Uterus (tissue), 4 donors: ENCODE results near the gene BCAT1. TPM values are rescaled to one million over a fixed set of nuclear protein-coding genes. Genes with fewer than 3 reads are reported as not detected.

Experiments
- DNase-seq, 2 donors: peaks; one replicate each; pipeline ENCODE4 v3.0.0-alpha.2; 2019 to 2020
- H3K27ac ChIP-seq, 2 donors: fragments of 200-600 bp; sonication (generic); 1 replicate in 1 of 2; 2 replicates in 1 of 2; pipeline ENCODE4 v1.5.1; 2016 to 2018
- H3K27me3 ChIP-seq, 2 donors: fragments of 200-600 bp; sonication (generic); one replicate each; pipeline ENCODE4 v1.5.1; 2018 to 2019; ENCODE audit warnings: control low read depth in 1 of 2
- H3K36me3 ChIP-seq, 2 donors: fragments of 200-600 bp; sonication (generic); one replicate each; pipeline ENCODE4 v1.5.1; 2019; ENCODE audit warnings: control low read depth in 1 of 2
- H3K4me1 ChIP-seq, 2 donors: fragments of 200-600 bp; sonication (generic); one replicate each; pipeline ENCODE4 v1.5.1; 2018 to 2019; ENCODE audit warnings: control low read depth in 1 of 2
- H3K4me3 ChIP-seq, 2 donors: fragments of 200-600 bp; sonication (generic); 1 replicate in 1 of 2; 2 replicates in 1 of 2; pipeline ENCODE4 v1.5.1; 2018 to 2019; ENCODE audit warnings: mild to moderate bottlenecking in 1 of 2
- H3K9me3 ChIP-seq, 2 donors: fragments of 200-600 bp; sonication (generic); one replicate each; pipeline ENCODE4 v1.5.1; 2019; ENCODE audit warnings: control low read depth in 1 of 2
- CTCF ChIP-seq, 4 experiments: fragments of 200-600 bp in 2 of 4; fragments of 450-650 bp in 2 of 4; sonication (generic) in 2 of 4; IDR thresholded peaks; one replicate each; pipeline ENCODE4 v1.5.1; 2016 to 2019; ENCODE audit warnings: antibody characterized with exemption in 4 of 4, mild to moderate bottlenecking in 2 of 4, moderate library complexity in 1 of 4
- POLR2A ChIP-seq, 2 donors: fragments of 450-650 bp; IDR thresholded peaks; one replicate each; pipeline ENCODE4 v1.6.1; 2016; ENCODE audit warnings: antibody characterized with exemption in 2 of 2, mild to moderate bottlenecking in 1 of 2, moderate library complexity in 1 of 2
- intact Hi-C: fragments of 100-400 bp; cut with DNase I; formaldehyde crosslinking; loops from one replicate; pipeline ENCODE4 v1.15.1; 2023; ENCODE audit warnings: low total_unique reads
- total RNA-seq, 4 donors: library from RNA; depleted of rRNA in 3 of 4; stranded (reverse); fragments of >200 nt in 3 of 4; gene quantifications; one replicate each; pipeline versions ENCODE4 v1.1.0 to v1.2.4, GENCODE V29; 2014 to 2023
- donor health status: DM: yes; HTN: yes; CAD: no.

The BCAT1 gene
- total RNA-seq, 4 donors from 2014 or later = 23.6 to 221 (median 59.7) TPM

- Histone ChIP-seq H3K4me3 (no peak overlapping the region), H3K36me3 (no peaks in the 10 kb centered on the region), H3K9me3 (no peaks in the 10 kb centered on the region), H3K27ac (no peak overlapping the region), H3K4me1 (no peaks in the 10 kb centered on the region), H3K27me3 (no peaks in the 10 kb centered on the region)
- TF ChIP-seq POLR2A (IDR thresholded peaks at IDR 0.05) (no peak), CTCF (IDR thresholded peaks at IDR 0.05) (no peak)
- no peak for DNase-seq
- intact Hi-C loops = no loop called here
Observed at GRCh38 chr12:24955853-24956252, 7.0 kb upstream of the BCAT1 start.

GRCh38 chr12:24955389-24955788 is 6.5 kb upstream of the BCAT1 start:
- Histone ChIP-seq H3K27me3 (no peaks in the 10 kb centered on the region), H3K27ac (no peak overlapping the region), H3K4me3 (no peak overlapping the region), H3K9me3 (no peaks in the 10 kb centered on the region), H3K4me1 (no peaks in the 10 kb centered on the region), H3K36me3 (no peaks in the 10 kb centered on the region)
- no peak for DNase-seq
- intact Hi-C loops = no loop called here
- TF ChIP-seq CTCF (IDR thresholded peaks at IDR 0.05) (no peak), POLR2A (IDR thresholded peaks at IDR 0.05) (no peak)

- intact Hi-C loops = no loop called here
- no peaks in the 10 kb centered on the region for H3K36me3 ChIP-seq
- no peak for TF ChIP-seq POLR2A (IDR thresholded peaks at IDR 0.05)
- TF ChIP-seq CTCF (IDR thresholded peaks at IDR 0.05) = no peak
- H3K27me3 ChIP-seq = no peaks in the 10 kb centered on the region
- H3K9me3 ChIP-seq = no peaks in the 10 kb centered on the region
- no peaks in the 10 kb centered on the region for H3K4me1 ChIP-seq
- DNase-seq = no peak
- no peak overlapping the region for H3K4me3 ChIP-seq
- H3K27ac ChIP-seq = no peak overlapping the region
Observed at GRCh38 chr12:24954261-24954660, 5.4 kb upstream of the BCAT1 start.

GRCh38 chr12:24952389-24952788 is 3.5 kb upstream of the BCAT1 start:
- Histone ChIP-seq H3K4me3 (no peak overlapping the region), H3K27ac (no peak overlapping the region), H3K36me3 (no peaks in the 10 kb centered on the region), H3K9me3 (no peaks in the 10 kb centered on the region), H3K27me3 (no peaks in the 10 kb centered on the region), H3K4me1 (no peaks in the 10 kb centered on the region)
- TF ChIP-seq CTCF (IDR thresholded peaks at IDR 0.05) (no peak), POLR2A (IDR thresholded peaks at IDR 0.05) (no peak)
- no peak for DNase-seq
- intact Hi-C loops = no loop called here

GRCh38 chr12:24950231-24950834 is 1.4 kb upstream of the BCAT1 start:
- Histone ChIP-seq H3K4me1 (no peaks in the 10 kb centered on the region), H3K9me3 (no peaks in the 10 kb centered on the region), H3K36me3 (no peaks in the 10 kb centered on the region), H3K4me3 (no peak overlapping the region), H3K27ac (no peak overlapping the region), H3K27me3 (no peaks in the 10 kb centered on the region)
- intact Hi-C loops = no loop called here
- TF ChIP-seq CTCF (IDR thresholded peaks at IDR 0.05) (no peak), POLR2A (IDR thresholded peaks at IDR 0.05) (no peak)
- no peak for DNase-seq
